SU-DHL-6 (cell line): ENCODE data around the gene SLC7A4.

Experiments used
- EZH2phosphoT487 ChIP-seq: fragments of 200-600 bp; sonication (generic), shearing (Covaris generic); conservative IDR thresholded peaks from 2 replicates; pipeline ENCODE4 v1.6.1; 2018; ENCODE audit warnings: mild to moderate bottlenecking, antibody characterized with exemption, low read length, moderate library complexity, mixed read lengths
- TF ChIP-seq, protein P1 (sequence below): fragments of 200-600 bp; sonication (generic); IDR thresholded peaks from one replicate; pipeline ENCODE4 v1.5.1; 2017; ENCODE audit warnings: antibody characterized with exemption, mild to moderate bottlenecking, low read length, moderate library complexity; ENCODE audit not compliant: insufficient read depth, poor library complexity, severe bottlenecking

DNA sequence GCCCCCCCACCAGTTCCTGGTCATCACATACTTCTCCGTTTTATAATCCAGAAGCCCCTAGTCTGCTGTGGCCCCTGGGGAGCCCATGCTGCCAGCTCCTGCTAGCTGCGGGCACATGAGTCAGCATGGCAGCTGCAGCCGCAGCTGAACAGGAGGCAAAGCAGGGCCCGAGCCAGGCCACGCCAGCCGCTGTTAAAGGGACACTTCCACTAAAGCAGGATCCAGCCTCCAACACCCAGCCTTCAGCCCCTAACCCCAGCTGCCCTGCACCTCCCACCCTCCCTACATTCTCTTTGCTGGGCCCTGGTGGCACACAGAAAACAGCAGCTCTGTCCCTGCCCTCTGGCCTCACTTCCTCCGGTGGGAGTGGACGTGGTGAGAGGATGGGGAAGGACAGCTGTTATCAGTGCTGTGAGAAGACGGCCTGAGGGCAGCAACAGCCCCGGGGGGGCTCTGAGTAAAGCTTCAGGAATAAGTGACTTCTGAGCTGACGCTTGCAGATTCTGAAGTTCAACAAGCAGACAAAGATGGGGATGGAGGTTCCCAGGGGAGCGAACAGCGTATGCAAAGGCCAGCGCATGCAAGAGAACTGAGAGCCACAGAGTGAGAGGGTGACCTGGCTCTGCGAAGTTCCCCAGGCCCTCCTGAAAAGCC, 12.7 kb upstream of the SLC7A4 start:
- TF ChIP-seq, protein P1, sequence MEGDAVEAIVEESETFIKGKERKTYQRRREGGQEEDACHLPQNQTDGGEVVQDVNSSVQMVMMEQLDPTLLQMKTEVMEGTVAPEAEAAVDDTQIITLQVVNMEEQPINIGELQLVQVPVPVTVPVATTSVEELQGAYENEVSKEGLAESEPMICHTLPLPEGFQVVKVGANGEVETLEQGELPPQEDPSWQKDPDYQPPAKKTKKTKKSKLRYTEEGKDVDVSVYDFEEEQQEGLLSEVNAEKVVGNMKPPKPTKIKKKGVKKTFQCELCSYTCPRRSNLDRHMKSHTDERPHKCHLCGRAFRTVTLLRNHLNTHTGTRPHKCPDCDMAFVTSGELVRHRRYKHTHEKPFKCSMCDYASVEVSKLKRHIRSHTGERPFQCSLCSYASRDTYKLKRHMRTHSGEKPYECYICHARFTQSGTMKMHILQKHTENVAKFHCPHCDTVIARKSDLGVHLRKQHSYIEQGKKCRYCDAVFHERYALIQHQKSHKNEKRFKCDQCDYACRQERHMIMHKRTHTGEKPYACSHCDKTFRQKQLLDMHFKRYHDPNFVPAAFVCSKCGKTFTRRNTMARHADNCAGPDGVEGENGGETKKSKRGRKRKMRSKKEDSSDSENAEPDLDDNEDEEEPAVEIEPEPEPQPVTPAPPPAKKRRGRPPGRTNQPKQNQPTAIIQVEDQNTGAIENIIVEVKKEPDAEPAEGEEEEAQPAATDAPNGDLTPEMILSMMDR = no peak
- TF ChIP-seq EZH2phosphoT487 = no peak
